ENCODE results near the gene LARGE1.

The LARGE1 gene

DNA sequence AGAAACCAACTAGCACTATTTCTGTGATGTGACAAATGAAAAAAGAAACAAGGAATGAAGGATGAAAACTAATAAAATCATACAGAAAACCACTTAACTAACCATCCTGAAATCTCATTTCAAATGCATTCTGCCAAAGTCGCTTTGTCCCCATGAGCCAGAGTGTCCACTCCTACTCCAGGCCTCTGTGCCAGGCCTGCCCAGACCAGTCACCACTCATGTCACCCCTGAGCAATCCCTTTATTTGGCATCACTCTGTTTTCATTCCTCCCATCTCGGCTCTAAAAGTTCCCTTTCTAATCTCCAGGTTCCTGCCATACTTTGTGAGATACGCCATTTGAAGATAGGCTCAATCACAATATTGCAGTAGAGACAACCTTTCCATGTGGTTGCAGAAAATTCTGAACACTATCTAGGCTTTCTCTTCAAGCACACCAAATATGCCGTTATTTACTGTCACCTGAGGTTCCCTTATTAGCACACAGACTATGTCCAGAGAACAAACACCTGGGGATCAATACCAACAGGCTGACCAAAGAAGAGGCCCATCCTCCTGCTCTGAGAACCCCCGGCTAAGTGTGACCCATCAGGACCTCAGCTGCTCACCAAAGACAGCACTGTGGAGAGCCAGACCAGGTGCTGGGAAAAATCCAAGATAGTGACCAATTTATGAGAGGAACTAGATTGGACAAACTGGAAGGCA is 202.4 kb downstream of the LARGE1 start:
- no peak for DNase-seq (ENCODE audit: low spot score)

DNA sequence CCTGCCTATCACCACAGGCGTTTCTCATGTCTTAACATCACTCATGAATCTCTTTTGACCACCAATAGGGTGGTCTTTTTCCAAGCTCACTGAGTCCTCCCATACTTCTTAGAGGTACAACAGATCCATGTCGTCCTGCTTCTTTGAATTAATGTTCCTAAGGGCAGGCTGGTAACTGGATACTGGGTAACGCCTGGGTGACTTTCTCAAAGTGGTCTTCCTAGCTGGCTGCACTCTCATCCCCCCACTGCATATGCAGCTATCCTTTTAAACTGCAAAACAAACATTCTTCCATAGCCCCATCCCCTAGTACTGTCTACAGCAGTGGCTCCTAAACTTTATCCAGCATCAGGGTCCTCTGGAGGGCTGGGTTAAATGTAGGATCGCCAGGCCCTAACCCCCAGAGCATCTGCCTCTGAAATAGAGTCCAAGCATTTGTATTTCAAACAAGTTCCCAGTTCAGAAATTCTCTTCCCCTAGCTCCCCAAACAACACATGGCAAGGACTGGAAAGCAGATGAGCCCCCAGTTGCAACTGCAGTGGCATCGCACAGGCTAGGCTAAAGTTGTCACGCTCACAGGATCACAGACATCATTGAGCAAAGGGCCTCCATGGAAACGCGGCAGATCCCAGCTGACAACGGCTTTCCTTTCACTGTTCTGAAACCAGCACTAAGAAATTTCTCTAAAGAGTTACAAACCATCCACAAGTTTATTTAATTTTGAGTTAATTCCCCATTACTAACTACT is 204.9 kb downstream of the LARGE1 start:
- DNase-seq (ENCODE audit: low spot score): no peak

- DNase-seq (ENCODE audit: low spot score): no peak
Observed at GRCh38 chr22:33710326-33710725, 209.9 kb downstream of the LARGE1 start.

DNA sequence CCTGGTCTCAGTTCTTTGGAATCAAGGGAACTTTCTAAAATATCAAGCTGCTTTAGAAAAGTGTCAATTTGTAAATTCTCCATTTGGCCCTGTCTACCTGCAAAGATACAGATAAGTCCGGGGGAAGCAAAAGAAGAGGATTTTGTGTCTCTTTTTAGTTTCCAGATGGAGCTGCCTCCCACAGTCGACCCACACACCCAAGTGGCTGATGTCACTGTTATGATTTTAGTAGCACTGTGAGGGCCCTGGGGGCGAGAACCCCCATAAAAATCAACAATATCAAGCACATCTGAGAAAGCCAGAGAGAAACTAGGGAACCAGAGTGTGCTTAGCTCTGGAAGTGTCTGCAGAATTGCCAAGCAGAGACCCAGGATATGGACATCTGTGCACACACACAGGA is 212.7 kb downstream of the LARGE1 start:
- no peak for DNase-seq (ENCODE audit: low spot score)

DNA sequence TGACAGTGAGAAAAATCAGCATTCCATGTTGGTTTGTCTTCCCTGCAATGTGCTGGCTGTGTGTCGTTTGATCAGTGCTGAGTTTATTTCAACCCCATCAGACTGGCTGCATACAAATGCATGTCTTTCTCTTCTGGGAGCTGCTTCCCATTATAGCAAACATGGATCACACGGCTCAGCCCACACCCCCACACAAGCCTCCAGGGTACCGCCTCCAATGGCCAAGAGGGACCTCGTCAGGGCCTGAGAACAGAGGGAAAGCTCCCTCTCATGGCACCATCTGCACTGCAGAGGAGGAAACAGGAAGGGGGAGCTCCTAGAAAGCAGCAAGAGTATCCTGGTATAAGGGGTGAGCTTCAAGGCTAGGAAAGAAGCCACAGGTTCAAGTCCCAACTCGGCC is 214.2 kb downstream of the LARGE1 start:
- DNase-seq (ENCODE audit: low spot score): no peak

DNA sequence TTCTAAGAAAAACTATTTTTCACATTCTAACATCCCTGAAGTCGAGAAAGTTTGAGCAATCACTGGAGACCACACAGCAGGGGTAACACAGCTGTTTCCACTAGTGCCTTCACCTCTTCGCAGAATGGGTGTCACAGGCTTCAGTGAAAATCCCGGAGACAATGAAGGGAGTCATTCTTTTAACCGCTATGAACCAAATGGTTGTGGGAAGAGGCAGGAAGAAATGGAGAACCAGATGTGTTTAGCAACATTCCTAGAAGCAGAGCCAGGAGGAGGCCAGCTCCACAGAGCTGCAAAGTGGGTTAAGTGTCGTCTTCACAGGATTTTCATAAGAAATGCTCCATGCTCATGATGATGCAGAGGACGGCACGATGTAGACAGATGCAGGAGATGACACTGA is 221.1 kb downstream of the LARGE1 start:
- no peak for DNase-seq (ENCODE audit: low spot score)

DNA sequence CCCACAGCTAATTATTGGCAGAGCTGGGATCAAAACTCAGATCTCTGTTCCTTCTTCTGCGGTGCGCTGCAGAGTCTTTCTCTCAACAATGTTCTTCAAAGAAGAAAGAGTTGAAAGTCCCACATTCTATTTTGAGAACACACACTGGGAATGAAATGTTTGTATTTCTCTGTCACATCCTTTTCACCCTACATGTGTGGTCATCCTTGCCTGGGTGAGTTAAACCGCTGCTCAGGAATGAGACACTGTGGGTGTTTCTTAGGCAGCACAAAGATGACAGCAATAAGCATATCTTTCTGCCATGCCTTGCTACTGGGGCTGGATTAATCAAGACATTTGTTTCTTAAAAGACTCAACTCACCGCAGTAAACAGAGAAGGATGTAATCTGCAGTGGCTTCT is 222.6 kb downstream of the LARGE1 start:
- DNase-seq (ENCODE audit: low spot score): no peak

GRCh38 chr22:33691057-33691630 is 229.1 kb downstream of the LARGE1 start:
- no peak for DNase-seq (ENCODE audit: low spot score)

DNA sequence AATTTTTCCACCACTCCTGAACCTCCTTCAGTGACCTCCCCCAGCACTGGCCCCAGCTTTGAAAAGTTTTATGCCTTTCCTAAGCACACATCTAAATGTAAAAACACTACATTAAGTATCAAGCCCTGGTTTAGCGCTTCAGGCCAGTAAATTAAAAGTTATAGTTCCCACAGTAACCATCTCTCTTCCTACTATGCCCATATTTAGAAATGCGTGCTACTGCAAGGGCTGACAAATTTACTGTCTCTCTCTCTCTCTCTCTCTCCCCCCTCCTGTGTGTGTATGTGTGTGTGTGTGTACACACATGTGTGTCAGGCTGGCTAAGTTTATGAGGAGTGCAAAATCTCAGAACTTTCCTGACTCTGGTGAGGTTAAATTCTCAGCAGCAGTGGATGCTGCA is 231.4 kb downstream of the LARGE1 start:
- no peak for DNase-seq (ENCODE audit: low spot score)

DNA sequence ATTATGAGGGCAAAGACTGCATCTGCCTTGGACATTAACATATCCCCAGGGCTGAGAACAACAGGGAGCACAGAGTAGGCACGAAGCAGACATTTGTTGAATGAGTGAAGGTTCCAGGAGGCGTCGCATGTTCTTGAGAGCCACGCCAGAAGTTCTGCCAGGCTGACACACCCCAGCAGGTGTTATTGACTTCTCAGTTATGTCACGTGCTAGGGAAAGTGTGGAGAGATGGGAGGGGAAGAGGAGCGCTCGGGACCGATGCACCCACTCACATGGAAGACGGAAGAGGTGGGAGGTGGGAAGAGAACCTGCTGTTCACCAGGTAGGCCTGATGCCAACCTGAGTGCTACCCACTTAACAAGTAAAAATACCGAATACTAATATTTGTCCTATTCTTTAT is 232.8 kb downstream of the LARGE1 start:
- no peak for DNase-seq (ENCODE audit: low spot score)

GRCh38 chr22:33684087-33684486 is 236.2 kb downstream of the LARGE1 start:
- DNase-seq (ENCODE audit: low spot score): no peak

- no peak for DNase-seq (ENCODE audit: low spot score)
Observed at GRCh38 chr22:33682927-33683326, 237.3 kb downstream of the LARGE1 start.

GRCh38 chr22:33680632-33681031 is 239.6 kb downstream of the LARGE1 start:
- DNase-seq (ENCODE audit: low spot score): no peak

DNA sequence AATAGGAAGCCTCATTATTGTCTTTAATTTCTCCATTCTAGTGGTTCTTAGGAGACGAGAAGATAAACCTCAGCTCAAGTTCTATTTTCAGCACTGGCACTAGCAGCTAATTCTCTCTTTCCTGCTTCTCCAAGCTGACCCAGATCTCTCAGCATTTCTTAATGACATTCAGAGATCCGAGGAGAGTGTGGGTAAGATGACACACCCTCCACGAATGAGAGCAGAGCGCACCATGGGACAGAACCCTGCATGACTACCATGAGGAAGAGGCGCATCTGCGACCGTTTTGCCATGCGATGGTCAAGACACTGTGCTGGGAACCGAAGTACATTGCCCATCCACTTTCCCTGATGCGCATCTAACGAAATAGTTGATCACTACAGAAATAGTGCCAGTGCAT is 241.8 kb downstream of the LARGE1 start:
- no peak for DNase-seq (ENCODE audit: low spot score)

GRCh38 chr22:33677536-33677935 is 242.7 kb downstream of the LARGE1 start:
- no peak for DNase-seq (ENCODE audit: low spot score)

DNA sequence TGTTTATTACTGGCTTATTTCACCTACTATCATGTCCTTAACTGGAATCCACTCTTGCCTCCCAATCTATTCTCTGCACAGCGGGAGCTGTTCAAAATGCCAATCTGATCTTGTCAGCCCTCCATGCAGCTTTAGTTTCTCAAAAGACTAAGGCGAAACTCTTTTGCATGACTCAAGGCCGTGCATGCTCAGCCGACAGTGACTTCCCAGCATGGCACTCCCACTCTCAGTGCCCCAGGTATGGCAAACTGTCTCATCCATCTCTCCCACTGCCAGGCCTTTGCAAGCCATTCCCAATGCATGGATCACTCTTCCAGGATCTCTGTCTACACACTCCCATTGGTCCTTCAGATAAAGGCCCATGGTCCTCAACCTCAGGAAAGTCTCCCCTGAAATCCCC is 245.9 kb downstream of the LARGE1 start:
- no peak for DNase-seq (ENCODE audit: low spot score)

DNA sequence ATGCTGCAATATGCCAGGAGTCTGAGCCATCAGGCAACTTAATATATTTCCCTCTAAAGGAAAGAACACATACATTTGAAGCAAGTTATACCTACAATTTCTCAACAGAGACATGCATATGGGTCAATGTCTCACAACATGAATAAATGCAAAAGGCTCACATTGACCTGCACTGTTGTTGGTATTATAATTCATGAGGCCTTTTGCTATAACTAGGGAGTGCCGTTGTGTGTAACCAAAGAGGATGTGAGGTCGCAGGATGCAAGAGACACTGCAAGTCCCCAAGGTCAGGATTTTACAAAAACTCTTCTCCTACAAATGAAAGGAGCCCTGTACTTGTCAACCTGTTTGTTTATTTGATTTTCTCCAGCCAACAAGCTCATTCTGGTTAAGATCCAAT is 250.5 kb downstream of the LARGE1 start:
- no peak for DNase-seq (ENCODE audit: low spot score)

DNA sequence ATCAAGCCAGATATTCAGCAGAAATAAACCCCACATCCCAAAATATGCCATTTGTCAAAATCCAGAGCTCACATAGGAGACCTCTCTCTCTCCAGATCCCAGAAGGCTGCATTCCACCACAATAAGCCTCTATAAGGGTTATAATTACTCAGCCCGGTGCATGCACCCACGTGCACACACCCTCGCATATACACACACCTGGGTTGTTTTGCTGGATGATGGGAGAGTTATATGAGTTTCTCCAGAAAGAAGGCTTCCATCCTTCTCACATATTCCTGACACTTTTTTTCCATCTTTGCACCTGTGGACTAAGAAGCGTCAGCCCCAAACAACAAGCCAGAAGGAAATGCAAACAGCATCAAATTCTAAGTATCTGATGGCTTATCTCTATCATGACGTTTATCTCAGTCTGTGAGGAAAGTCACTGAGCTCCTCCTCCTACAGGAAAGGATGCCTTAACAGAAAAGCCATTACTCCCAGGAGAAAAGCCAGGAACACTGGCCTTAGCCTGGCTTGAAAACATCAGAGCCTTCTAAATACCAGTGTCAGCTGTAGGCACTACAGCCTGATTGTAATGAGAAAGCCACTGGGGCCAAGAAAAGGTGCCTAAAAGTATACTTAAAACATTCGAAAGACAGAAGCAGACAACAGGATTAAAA is 253.2 kb downstream of the LARGE1 start:
- no peak for DNase-seq (ENCODE audit: low spot score)

- no peak for DNase-seq (ENCODE audit: low spot score)
Observed at GRCh38 chr22:33666279-33666960, 253.9 kb downstream of the LARGE1 start.

DNA sequence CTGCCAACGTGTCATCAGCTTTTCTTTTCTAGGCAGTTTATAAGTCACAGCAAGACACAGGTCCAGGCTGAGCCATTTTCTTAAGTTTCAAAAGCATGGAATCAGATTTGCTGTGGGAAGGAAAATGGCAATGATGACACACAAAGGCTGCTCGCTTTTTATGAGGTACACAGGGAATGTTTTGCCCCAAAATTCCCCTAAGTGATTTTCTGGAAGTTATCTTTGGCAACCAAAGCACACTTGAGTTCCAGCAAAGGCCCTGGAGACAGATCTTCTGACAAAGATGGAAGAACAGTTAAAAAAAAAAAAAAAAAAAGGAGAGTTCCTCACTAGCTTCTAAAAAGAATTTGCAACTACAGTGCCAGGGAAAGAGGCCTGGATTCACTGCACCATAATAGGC is 260.8 kb downstream of the LARGE1 start:
- DNase-seq (ENCODE audit: low spot score): no peak

GRCh38 chr22:33658775-33659174 is 261.5 kb downstream of the LARGE1 start:
- DNase-seq (ENCODE audit: low spot score): no peak

DNA sequence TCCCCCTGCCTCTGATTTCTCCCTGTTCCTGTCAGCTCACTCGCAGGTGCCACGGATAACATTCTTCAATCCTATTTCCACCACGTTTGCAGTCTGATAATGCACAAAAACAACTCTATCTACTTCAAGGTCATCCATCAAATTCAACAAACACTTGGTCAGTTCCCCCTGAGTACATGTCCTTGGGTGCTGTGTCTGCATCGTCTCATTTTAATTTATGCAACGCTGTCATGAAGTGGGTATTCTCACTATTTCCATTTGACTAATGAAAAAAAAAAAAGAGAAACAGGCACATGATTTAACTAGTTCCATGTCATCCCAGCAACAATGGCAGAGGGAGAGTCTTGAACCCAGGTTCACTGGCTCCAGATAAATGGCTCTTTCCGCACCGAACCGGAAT is 262.6 kb downstream of the LARGE1 start:
- no peak for DNase-seq (ENCODE audit: low spot score)

Data from CD4-positive, alpha-beta T cell treated with Interleukin-2 at 100 ng/mL for 4 hours (primary cell).